SIG-M5 (cell line): ENCODE data around the gene FOXE3.

Source experiments
- DNase-seq: peaks from one replicate; lab custom pipeline; 2025; lab: John Stamatoyannopoulos, UW

Gene FOXE3

DNA sequence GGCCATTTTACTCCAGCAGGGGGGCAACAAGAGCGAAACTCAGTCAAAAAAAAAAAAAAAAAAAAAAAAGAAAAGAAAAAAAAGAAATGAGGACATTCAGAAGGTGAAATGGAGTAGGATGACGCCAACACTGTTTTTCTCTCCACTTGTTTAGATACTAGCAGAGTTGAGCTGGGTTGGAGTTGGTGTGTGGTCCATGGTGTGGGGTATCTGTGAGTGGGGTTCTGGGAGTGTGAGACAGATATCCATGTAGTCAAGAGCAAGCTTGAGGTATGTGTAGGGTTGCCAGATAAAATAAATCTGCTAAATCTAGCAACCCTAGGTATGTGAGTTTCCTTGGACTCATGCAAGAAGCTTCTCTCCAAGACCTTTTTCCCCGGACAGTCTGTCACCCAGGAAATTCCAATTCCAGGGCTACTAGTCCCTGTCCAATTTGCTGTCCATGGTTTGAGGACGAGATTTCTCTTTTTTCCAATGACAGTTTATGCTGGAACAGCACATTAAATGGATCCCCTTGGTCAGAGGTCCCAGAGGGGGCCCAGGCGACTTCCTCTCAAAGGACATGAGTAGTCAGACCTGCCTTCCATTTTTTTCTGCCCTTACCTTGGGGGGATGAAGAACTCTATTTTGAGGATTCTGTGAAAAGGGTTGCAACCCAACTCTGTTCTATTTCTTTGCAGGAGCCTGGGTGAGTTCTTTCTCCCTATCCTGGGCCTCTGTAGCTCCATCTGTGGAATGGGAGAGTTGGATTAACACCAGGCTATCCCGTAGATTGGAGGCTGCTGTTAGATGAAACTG lies 19.6 kb downstream of the FOXE3 start:
- no peak for DNase-seq

DNA sequence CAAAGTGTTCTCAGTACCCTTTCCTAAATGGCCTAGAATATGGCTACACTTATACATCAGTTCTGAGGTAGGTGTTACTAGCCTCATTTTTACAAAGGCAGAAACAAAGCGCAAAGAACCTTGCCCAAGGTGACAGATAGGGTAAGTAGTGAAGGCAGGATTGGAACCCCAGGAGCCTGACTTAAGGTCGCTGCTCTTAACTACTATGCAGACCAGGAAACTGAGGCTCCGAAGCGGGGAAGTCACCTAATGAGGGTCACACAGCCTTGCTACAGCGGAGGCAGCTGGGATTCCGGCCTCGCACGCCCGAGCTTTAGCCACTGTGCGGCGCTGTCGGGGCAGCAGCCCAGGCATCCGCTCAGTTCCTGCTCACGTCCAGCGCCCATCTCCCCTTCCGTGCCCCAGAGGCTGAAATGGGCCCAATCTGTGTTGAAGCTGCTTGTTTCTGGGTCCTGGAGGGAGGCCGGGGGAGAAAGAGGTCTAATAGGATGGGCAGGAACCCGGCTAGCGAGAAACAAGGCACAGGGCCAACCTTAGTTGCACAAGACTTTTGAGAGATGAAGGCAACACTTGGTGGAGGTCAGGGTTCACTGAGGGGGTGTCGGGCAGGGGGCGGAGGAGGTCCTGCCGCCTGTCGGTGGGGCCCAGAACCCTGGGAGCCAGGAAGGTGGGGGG lies 20.4 kb downstream of the FOXE3 start:
- DNase-seq, result no peak

DNA sequence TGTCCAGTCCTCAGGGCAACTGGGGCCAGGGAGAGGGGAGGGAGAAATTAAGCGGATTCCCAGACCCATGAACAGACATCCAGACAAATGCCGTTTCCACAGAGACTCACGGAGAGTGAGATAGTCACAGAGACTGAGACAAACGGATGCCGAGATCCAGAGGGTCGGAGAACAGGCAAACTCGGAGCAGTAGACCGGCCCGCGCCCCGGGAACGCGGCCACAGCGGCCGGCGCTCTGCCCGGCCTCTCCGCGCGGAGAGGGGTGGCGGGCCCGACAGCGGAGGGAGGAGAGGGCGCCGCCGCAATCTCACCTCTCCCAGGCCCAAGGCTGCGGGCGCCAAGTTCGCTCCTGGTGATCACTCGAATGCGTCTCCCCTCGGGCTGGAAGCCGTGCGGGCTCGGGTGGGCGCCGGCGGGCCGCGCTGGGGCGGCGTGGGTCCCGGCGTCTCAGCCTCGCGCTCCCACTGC lies 20.9 kb downstream of the FOXE3 start:
- no peak for DNase-seq

DNA sequence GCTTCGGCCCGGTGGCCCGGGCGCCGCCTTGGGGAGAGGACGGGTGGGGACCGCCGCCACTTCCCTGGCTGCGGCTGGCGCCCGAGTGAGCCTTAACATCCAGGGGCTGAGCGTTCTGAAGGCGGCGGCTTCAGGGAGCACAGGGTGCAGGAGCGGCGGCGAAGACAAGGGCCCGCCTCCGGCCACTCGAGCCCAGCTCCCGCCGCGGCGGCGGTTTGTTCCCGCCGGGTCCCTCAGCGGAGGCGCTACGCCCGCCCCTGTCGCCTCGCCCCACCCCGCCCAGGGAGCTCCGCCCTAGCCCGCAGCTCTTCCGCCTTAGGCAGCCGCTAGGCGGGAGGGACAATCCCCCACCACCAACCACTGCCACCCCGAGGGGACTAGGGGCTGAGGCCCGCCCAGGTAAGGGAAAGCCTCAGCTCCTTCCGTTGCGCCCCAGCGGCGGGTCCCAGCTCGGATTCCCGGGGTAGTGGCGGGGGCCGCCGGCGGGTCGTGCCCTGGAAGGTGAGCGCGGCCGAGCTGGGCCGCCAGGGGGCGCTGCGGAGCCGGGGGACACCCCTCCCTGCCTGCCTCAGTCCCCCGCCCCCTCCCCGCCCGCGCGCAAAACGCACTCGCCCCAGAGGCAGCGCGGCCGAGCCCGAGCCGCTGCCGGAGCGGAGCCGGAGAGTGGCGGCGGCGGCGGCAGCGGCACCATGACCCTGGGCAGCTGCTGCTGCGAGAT lies 21.5 kb downstream of the FOXE3 start, which contains the start of gene FOXD2:
FOXD2 (plus strand) TSS at position 598 of the 718 bp plus-strand sequence; CDS start at position 690, 92 bp downstream.
- DNase-seq, result no peak

DNA sequence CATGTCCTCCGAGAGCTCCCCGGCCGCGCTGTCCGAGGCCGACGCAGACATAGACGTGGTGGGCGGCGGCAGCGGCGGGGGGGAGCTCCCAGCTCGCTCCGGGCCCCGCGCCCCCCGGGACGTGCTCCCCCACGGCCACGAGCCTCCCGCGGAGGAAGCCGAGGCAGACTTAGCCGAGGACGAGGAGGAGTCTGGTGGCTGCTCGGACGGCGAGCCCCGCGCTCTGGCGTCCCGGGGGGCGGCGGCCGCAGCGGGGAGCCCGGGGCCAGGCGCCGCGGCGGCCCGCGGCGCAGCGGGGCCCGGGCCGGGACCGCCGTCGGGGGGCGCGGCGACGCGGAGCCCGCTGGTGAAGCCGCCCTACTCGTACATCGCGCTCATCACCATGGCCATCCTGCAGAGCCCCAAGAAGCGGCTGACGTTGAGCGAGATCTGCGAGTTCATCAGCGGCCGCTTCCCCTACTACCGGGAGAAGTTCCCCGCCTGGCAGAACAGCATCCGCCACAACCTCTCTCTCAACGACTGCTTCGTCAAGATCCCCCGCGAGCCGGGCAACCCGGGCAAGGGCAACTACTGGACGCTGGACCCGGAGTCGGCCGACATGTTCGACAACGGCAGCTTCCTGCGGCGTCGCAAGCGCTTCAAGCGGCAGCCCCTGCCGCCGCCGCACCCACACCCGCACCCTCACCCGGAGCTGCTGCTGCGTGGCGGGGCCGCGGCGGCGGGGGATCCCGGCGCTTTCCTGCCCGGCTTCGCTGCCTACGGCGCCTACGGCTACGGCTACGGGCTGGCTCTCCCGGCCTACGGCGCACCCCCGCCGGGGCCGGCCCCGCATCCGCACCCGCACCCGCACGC lies 22.3 kb downstream of the FOXE3 start:
- no peak for DNase-seq

DNA sequence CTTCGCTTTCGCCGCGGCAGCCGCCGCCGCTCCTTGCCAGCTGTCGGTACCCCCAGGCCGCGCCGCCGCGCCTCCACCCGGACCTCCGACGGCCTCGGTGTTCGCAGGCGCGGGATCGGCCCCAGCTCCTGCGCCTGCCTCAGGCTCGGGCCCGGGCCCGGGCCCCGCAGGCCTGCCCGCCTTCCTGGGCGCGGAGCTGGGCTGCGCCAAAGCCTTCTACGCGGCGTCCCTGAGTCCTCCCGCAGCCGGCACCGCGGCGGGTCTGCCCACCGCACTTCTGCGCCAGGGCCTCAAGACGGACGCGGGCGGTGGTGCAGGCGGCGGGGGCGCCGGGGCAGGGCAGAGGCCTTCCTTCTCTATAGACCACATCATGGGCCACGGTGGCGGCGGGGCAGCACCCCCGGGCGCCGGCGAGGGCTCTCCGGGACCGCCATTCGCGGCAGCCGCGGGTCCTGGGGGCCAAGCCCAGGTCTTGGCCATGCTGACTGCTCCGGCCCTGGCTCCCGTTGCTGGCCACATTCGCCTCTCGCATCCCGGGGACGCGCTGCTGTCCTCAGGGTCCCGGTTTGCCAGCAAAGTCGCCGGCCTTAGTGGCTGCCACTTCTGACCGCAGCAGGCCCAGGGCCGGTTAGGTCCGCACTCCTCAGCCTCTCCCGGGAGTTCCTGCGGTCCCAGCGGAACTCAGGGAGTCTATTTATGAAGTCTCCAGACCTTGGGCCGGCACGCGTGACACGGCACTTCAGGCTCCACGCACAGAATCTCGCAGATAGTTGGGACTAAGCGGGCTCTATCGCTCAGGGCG lies 23.1 kb downstream of the FOXE3 start:
- no peak for DNase-seq

DNA sequence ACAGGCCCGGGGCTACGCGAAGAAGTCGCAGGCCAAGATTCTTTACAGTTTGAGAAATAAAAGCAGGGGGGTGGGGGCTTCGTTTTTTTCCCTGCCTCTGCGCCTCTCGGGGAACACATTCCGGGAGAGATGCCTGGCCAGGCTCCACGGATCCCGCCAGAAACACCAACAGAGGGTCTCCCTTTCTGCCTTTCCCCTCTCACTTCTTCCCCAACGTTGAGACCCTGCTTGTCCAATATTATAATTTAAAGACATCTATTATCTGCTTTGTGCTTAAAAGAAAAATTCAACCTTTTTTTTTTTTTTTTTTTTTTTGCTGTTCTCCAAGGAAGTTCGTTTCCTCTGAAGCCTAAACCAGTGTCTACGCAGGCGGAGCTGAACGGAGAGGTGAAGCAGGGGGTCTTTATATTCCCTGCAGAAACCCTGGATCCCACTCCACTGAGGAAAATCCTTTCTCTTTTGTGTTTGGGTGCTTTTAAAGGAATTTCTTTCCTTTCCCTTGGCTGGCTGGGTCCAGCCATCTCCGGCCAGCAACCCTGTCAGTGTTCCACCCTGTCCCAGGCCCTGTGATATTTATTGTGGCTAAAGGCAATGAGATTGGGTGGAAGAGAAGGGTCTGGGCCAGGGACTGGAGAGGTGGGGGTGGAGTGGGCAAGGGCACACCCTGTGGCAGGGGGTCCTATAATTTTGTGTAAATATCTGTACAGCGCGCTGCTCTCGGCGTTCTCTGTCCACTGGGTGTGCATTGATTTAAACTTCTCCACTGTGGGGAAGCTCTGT lies 23.9 kb downstream of the FOXE3 start:
- no peak for DNase-seq

DNA sequence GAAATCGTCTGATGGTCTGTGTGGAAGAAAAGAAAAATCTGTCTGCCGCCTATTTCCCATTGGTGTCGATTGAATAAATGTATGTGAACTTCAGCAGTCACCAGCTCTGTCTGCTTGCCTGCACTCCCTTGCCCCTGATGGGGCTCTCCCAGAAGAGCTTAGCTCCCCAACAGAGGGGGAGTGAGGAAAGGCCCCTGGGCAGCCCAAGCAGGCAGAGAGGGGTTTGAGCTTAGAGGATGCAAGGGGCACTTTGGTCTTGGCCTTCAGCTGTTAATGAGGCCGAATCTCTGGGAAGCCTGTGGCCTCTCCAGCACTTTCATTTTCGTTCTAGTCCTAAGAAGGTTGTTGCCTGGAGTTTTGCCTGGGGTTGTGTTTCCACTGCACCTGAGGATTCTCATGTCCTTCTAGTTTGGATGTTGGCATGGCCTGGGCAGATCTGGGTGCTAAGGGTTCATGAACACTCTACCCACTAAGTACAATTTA lies 24.6 kb downstream of the FOXE3 start:
- no peak for DNase-seq

DNA sequence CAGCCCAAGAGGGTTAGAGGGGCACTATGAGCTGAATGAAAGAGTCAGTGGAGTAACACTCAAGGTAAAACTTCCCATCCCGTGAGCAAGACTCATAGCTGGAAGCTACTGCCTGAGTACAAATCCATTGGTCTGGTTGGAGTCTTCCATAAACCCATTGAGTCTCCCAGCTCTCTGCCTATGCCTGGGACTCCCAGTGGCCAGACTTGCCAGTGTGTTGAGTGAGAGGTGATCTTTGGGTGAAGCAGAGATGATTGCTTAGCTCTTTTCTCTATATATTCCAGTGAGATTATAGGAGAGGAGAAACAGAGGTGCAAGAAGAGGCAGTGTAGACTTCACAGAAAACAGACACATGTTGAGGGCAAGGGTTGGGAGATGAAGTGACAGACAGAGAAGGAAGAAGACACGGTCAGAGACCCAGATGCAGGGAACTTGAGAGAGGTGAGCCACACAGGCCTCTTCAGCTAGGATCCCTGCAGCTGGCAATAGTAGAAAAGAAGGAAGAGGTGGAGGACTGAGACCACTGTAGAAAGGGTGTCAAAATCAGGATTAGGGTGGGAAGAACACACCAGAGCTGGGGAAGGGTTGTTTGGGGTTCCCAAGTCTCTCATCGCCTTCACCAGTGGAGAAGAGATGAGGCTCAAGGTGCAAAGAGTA lies 25.5 kb downstream of the FOXE3 start:
- DNase-seq, result no peak

DNA sequence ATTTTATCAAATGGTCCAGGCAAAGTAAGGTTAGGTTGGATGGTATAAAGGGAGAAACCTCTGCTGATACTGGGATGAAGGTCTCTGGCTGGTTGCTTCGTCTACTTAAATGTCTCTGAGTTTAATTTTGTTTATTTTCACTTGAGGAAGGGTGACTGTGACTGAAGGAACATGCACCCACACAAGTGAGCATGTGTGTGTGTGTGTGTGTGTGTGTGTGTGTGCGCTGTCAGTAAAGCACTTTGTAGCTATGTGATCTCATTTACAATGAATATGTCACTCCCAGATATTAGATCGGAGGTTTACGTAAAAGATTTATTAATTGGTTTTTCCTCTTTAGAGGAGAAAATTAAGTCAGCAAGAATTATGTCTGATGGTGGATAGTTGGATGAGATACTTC lies 26.1 kb downstream of the FOXE3 start:
- no peak for DNase-seq

DNA sequence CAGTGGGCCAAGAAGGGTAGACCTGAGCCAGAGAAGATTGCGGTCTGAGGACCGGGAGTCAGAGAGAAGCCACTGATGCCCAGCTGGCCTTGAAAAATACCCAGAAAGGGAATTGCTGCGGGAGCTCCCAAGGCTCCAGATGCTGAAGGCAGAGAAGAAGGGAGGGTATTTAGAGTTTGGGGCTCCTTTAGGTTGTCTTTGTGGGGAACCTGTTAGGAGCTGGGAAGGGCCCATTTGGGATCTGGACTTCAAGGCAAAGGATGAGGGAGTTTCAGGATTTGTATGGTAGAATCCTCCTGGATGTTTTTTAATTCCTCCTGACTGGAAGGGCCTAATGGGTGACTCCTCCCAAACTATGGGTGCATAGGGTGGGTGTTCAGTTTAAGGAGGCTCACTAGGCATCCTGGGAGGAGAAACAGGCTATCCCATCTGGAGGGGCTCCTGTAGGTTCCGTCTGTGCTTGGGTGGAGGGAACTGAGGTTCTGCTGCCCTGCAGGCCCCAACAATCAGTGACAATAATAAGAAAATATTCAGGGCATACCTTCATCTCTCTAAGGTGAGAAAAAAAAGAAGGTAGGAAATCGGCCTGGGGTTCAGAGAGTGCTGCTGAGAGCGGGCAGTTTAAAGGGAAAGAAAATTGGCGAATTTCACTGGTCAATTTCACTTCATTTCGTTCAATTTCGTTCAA lies 26.9 kb downstream of the FOXE3 start:
- no peak for DNase-seq

DNA sequence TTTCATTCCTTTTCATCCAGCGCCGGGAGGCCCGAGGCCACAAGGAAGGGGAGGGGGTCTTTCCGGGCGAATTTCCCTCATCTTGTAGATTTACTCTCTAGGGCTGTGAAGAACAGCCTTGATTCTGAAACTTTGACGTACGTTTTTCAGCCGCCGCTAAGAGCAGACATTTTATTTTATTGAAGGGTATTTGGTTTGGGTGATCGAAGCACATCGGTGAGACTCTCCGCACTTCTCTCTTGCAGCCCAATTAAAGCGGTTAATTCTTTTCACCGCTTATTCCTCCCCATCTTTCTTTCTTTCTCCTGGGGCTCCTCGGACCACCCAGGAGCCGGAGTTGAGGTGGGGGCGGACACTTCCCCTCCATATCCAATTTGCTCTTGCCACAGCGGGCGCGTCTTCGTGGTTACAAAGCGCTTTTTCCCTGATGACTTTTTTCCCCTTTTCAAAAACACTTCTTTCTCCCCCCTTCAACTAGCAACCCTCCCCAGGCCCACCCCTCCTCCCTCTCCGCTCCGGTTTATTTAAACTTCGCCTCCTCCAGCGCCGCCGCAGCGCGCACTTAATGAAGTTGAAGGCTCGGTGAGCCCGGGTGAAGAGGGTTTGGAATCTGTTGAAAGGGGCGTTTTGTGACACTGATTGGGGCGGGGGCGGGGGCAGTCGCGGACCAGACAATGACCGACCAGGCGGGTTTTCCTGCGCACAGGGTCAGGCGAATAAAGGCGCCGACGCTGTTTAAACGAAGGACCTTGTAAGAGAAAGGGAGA lies 27.6 kb downstream of the FOXE3 start:
- DNase-seq, result no peak

DNA sequence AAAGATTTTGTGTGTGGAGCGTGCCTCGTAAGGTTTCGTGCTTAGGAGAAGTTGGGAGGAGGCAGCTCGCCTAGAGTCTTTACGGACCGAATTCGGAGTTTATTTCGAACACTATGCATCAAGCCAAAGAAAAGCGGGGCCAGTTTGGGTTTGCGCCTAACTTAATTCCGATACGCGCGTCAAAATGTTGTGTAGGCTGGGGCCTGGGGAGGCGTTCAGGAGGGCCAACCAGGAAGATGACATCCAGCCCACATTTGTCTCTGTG lies 28.1 kb downstream of the FOXE3 start:
- no peak for DNase-seq

DNA sequence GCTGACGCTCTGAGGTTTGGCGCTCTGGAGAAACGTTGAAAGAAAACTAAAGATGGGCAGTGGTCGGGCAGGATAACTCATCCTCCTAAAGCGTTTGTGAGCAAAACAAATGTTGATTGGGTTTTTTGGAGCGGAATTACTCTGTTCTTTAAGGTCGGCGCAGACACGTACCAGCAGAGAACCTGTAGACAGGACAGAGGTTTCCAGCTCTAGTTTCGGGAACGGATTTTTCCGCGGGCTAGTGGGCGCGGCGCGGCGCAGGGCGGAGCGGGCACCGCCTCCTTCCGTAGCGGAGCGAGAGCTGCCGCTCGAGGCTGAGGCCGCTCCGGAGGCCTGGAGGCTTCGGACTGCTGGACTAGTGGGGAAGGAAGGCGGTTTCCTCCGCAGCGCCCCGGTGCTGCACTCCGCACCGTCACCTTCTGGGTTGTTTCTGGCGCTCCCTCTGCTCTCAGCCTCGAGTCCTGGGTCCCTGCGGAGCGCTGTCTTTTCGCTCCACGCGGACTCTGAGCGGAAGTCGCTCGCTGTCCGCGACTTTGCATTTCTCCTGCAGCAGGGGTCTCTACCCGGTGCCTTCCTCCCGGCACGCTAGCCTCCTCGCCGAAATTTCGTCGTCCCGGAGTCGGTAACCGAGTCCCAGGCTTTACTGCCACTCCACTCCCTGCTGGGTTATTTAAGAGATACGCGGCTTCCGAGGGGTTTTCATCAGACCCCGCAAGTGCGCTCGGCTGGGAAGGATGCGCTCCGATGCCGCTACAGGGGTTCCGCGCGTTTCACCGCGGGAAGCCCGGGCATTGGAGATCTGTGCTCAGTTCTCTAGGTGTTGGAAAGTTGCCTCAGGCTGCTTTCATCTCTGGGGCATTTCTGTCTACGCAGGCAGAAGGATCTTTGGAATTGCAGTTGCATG lies 28.7 kb downstream of the FOXE3 start:
- DNase-seq, result no peak

DNA sequence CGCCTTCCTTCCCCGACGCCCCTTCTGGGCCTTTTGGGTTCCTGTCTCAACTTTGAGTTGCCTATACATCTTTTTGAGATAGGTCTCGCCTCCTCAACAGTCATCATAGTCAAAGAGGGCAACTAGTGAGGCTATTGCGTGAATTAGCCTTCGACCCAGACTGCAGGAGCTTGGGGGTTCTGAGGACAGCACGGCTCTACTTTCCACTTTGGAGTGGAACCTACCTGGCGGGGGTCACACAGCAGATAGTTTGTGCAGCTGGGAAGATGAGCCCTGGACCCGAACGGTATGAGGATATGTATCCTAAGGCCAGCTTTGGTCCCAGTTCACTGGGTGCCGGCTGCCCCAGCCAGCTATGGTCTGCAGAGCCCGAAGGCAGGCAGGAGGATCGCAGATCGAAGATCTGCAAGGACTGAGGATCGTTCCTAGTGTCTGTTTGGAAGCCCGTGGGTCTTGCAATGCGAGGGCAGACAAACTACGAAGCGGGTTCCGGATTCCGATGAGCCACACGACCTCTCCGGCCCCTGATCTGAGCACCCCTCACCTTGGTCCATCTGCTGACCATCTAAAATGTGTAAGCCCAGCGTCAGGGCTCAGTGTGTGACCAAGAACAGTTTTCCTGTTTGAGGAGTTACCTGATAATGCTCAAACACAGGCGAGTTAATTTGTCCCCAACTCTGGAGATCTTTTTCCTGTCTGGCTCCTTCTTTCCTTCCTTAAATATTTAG lies 29.9 kb downstream of the FOXE3 start:
- no peak for DNase-seq

DNA sequence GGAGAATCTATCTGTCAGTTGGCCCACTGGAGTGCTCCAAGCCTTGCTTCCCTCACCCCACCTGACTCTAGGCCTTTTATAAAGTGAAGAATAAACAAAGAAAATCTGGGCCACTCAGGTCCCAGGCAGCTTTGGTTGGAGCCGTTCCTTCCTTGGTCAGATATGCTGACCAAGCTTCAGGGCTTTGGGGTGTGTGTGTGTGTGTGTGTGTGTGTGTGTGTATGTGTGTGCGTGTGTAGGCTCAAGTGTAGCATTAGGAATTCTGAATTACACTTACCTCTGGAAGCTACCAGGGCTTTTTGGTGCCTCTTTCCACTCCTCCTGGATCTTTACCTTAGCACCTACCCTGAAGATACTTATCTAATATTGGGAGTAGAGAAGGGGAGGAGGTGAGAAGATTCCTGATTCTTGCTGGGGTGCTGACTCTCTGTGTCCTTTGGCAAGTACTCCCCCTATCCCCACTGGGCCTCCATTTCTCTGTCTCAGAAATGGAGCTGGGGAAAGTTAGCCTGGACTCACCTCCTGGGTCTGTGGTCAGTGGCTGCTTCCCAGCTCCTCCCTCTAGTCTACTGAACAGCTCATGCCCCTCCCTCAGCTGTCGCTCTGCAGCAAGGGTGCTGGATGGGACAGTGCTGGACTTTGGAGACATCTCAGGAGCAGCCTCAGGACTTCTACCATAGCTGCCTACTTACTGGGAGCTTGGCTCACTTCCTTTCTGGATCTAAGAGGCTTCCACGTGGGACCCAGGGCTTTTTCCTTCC lies 32.6 kb downstream of the FOXE3 start:
- no peak for DNase-seq
